Bronchial epithelial cell (primary cell): ENCODE results near the gene SLC49A4. TPM values are rescaled to one million over a fixed set of nuclear protein-coding genes. Genes with fewer than 3 reads are reported as not detected.

Source experiments
- DNase-seq: peaks from one replicate; pipeline ENCODE4 v3.0.0-alpha.2; 2010; ENCODE audit warnings: low read depth
- FAIRE-seq: peaks from 2 replicates; lab custom pipeline; 2011; peaks lifted over from hg19 to GRCh38; lab: Jason Lieb, UNC
- H3K27me3 ChIP-seq: 2 replicates; pipeline ENCODE4 v1.5.1; 2011; ENCODE audit warnings: low read length; ENCODE audit not compliant: control insufficient read depth, insufficient read depth
- H3K36me3 ChIP-seq: 2 replicates; pipeline ENCODE4 v1.5.1; 2011; ENCODE audit warnings: low read length; ENCODE audit not compliant: control insufficient read depth, insufficient read depth
- H3K4me3 ChIP-seq: 2 replicates; pipeline ENCODE4 v1.5.1; 2011; ENCODE audit warnings: mild to moderate bottlenecking, low read depth, low read length, control low read depth
- CTCF ChIP-seq: IDR thresholded peaks from 2 replicates; pipeline ENCODE4 v1.5.1; 2011; ENCODE audit warnings: mild to moderate bottlenecking, moderate library complexity, low read length, control low read depth, inconsistent platforms; ENCODE audit not compliant: insufficient read depth, severe bottlenecking
- total RNA-seq: library from RNA; depleted of rRNA; stranded (reverse); fragments of >200 nt; gene quantifications from 2 replicates; pipeline ENCODE4 v1.2.1, GENCODE V29; 2014

The SLC49A4 gene
- total RNA-seq, 1 donor from 2014 or later: 21.6 TPM

- TF ChIP-seq CTCF: no peak
- Histone ChIP-seq H3K36me3 (peaks cover 2% of the 10 kb centered on the region), H3K4me3 (no peak overlapping the region), H3K27me3 (no peaks in the 10 kb centered on the region)
- DNase-seq (no peak), FAIRE-seq (no peak)
Measured at GRCh38 chr3:122835590-122835989, 40.7 kb downstream of the SLC49A4 start.

- DNase-seq: no peak
- H3K27me3 ChIP-seq: no peaks in the 10 kb centered on the region
- FAIRE-seq: no peak
Measured at GRCh38 chr3:122843604-122844003, 48.7 kb downstream of the SLC49A4 start.

GRCh38 chr3:122857019-122857418 lies 62.1 kb downstream of the SLC49A4 start:
- H3K27me3 ChIP-seq: no peaks in the 10 kb centered on the region
- DNase-seq (peak; percentile 41), FAIRE-seq (no peak)
- TF ChIP-seq CTCF: no peak
- no peak overlapping the region for H3K4me3 ChIP-seq
- peaks cover 2% of the 10 kb centered on the region for H3K36me3 ChIP-seq

More at GRCh38 chr3:122843604-122844003, 48.7 kb downstream of the SLC49A4 start:
- TF ChIP-seq CTCF: no peak
- Histone ChIP-seq H3K4me3 (no peak overlapping the region), H3K36me3 (no peaks in the 10 kb centered on the region)

- no peak for FAIRE-seq
- DNase-seq: peak; percentile 62
- peak; percentile 21 for TF ChIP-seq CTCF
Measured at GRCh38 chr3:122858373-122858772, 63.5 kb downstream of the SLC49A4 start.

GRCh38 chr3:122859021-122859805 lies 64.3 kb downstream of the SLC49A4 start:
- no peaks in the 10 kb centered on the region for H3K27me3 ChIP-seq
- peaks cover 2% of the 10 kb centered on the region for H3K36me3 ChIP-seq
- H3K4me3 ChIP-seq: no peak overlapping the region
- FAIRE-seq: no peak
- no peak for TF ChIP-seq CTCF
- no peak for DNase-seq

More at GRCh38 chr3:122858373-122858772, 63.5 kb downstream of the SLC49A4 start:
- Histone ChIP-seq H3K27me3 (no peaks in the 10 kb centered on the region), H3K4me3 (no peak overlapping the region), H3K36me3 (peaks cover 2% of the 10 kb centered on the region)

GRCh38 chr3:122862381-122862780 lies 67.5 kb downstream of the SLC49A4 start:
- Histone ChIP-seq H3K36me3 (peaks cover 2% of the 10 kb centered on the region), H3K4me3 (no peak overlapping the region), H3K27me3 (no peaks in the 10 kb centered on the region)
- no peak for TF ChIP-seq CTCF
- FAIRE-seq (no peak), DNase-seq (no peak)
